Mesodermal cell (in vitro differentiated cells): ENCODE results near the gene TMEM201.

Experiments used
- H3K27ac ChIP-seq: 2 replicates; pipeline ENCODE4 v1.7.0; 2013; ENCODE audit warnings: mild to moderate bottlenecking, low read depth, low read length, moderate library complexity; ENCODE audit not compliant: severe bottlenecking
- H3K36me3 ChIP-seq: 2 replicates; pipeline ENCODE4 v1.7.1; 2013; ENCODE audit warnings: mild to moderate bottlenecking, low read length, moderate library complexity; ENCODE audit not compliant: control insufficient read depth, insufficient read depth
- H3K4me1 ChIP-seq: one replicate; pipeline ENCODE4 v1.7.1; 2013; ENCODE audit warnings: mild to moderate bottlenecking, low read length; ENCODE audit not compliant: insufficient read depth, control insufficient read depth, poor library complexity, severe bottlenecking
- H3K4me3 ChIP-seq: 2 replicates; pipeline ENCODE4 v1.7.0; 2013; ENCODE audit warnings: low read length, control low read depth, mild to moderate bottlenecking; ENCODE audit not compliant: insufficient read depth, poor library complexity, severe bottlenecking; ENCODE audit errors: extremely low read depth
- H3K9me3 ChIP-seq: 2 replicates; pipeline ENCODE4 v1.7.1; 2013; ENCODE audit warnings: mild to moderate bottlenecking, low read length, moderate library complexity; ENCODE audit not compliant: control insufficient read depth
- WGBS, 2 experiments: methylation state at CpG; one replicate each; pipeline ENCODE4 v1.1.5; 2013; ENCODE audit warnings: missing lambda C conversion rate in 2 of 2; ENCODE audit not compliant: insufficient coverage in 2 of 2; 5-methylcytosine and 5-hydroxymethylcytosine counted together

Gene TMEM201

GRCh38 chr1:9654834-9655723 is 66.4 kb downstream of the TMEM201 start:
- Histone ChIP-seq H3K4me1 (no peaks in the 10 kb centered on the region), H3K27ac (no peak overlapping the region), H3K36me3 (no peaks in the 10 kb centered on the region), H3K9me3 (no peaks in the 10 kb centered on the region), H3K4me3 (no peak overlapping the region)
- WGBS, 2 experiments: 84 to 92% methylated on average over 8 of the region's 16 CpGs

- 91 to 95% methylated on average over 10 to 11 of the region's 11 CpGs for WGBS, 2 experiments
Measured at GRCh38 chr1:9655836-9656235, 67.1 kb downstream of the TMEM201 start.

GRCh38 chr1:9657521-9658032 is 68.9 kb downstream of the TMEM201 start:
- no peaks in the 10 kb centered on the region for H3K4me1 ChIP-seq
- H3K27ac ChIP-seq: no peak overlapping the region
- no peaks in the 10 kb centered on the region for H3K36me3 ChIP-seq
- H3K4me3 ChIP-seq: no peak overlapping the region
- 75% methylated on average over 1 of the region's 2 CpGs; no CpG with 5 or more reads in 1 of the 2 experiments for WGBS, 2 experiments
- H3K9me3 ChIP-seq: no peaks in the 10 kb centered on the region

More at GRCh38 chr1:9655836-9656235, 67.1 kb downstream of the TMEM201 start:
- Histone ChIP-seq H3K36me3 (no peaks in the 10 kb centered on the region), H3K27ac (no peak overlapping the region), H3K4me1 (no peaks in the 10 kb centered on the region), H3K4me3 (no peak overlapping the region), H3K9me3 (no peaks in the 10 kb centered on the region)

GRCh38 chr1:9658199-9658598 is 69.5 kb downstream of the TMEM201 start:
- 78 to 87% methylated on average over 2 to 3 of the region's 4 CpGs for WGBS, 2 experiments

GRCh38 chr1:9659328-9659727 is 70.6 kb downstream of the TMEM201 start:
- H3K36me3 ChIP-seq: no peaks in the 10 kb centered on the region
- no peak overlapping the region for H3K4me3 ChIP-seq
- H3K9me3 ChIP-seq: no peaks in the 10 kb centered on the region
- WGBS, 2 experiments: 91 to 94% methylated on average over 3 of the region's 5 CpGs
- no peak overlapping the region for H3K27ac ChIP-seq
- no peaks in the 10 kb centered on the region for H3K4me1 ChIP-seq

More at GRCh38 chr1:9658199-9658598, 69.5 kb downstream of the TMEM201 start:
- Histone ChIP-seq H3K27ac (no peak overlapping the region), H3K4me3 (no peak overlapping the region), H3K9me3 (no peaks in the 10 kb centered on the region), H3K36me3 (no peaks in the 10 kb centered on the region), H3K4me1 (no peaks in the 10 kb centered on the region)

- Histone ChIP-seq H3K4me3 (no peak overlapping the region), H3K36me3 (no peaks in the 10 kb centered on the region), H3K9me3 (no peaks in the 10 kb centered on the region), H3K4me1 (no peaks in the 10 kb centered on the region), H3K27ac (no peak overlapping the region)
- 79 to 100% methylated on average over 2 to 5 of the region's 6 CpGs for WGBS, 2 experiments
Measured at GRCh38 chr1:9663257-9663656, 74.5 kb downstream of the TMEM201 start.
